ENCODE data around the gene SWSAP1.

The SWSAP1 gene

GRCh38 chr19:11408591-11408990 lies 34.1 kb downstream of the SWSAP1 start:
- DNase-seq (ENCODE audit: low read depth in 3 of 3, low spot score in 1 of 3) = no peak

- DNase-seq (ENCODE audit: low read depth in 3 of 3, low spot score in 1 of 3) = no peak
Measured at GRCh38 chr19:11410682-11411081, 36.2 kb downstream of the SWSAP1 start.

- no peak for DNase-seq (ENCODE audit: low read depth in 3 of 3, low spot score in 1 of 3)
Measured at GRCh38 chr19:11414544-11414943, 40.1 kb downstream of the SWSAP1 start.

GRCh38 chr19:11416346-11417052 lies 42.0 kb downstream of the SWSAP1 start:
- no peak for DNase-seq (ENCODE audit: low read depth in 3 of 3, low spot score in 1 of 3)

- DNase-seq (ENCODE audit: low read depth in 3 of 3, low spot score in 1 of 3) = no peak
Measured at GRCh38 chr19:11418094-11418548, 43.7 kb downstream of the SWSAP1 start.

GRCh38 chr19:11418549-11419506 lies 44.4 kb downstream of the SWSAP1 start, which contains the start of gene RGL3:
RGL3 (minus strand) TSS chr19:11419314; CDS start chr19:11419278, 36 bp downstream.
- no peak for DNase-seq (ENCODE audit: low read depth in 3 of 3, low spot score in 1 of 3)

GRCh38 chr19:11420429-11421370 lies 46.2 kb downstream of the SWSAP1 start:
- no peak for DNase-seq (ENCODE audit: low read depth in 3 of 3, low spot score in 1 of 3)

- peak in 1 of 3 donors; percentile 36 for DNase-seq (ENCODE audit: low read depth in 3 of 3, low spot score in 1 of 3)
Measured at GRCh38 chr19:11421371-11422098, 47.1 kb downstream of the SWSAP1 start.

GRCh38 chr19:11422163-11423065 lies 47.9 kb downstream of the SWSAP1 start:
- DNase-seq (ENCODE audit: low read depth in 3 of 3, low spot score in 1 of 3) = peak; percentile 20 to 41 (median 24)

- DNase-seq (ENCODE audit: low read depth in 3 of 3, low spot score in 1 of 3) = no peak
Measured at GRCh38 chr19:11423164-11423790, 48.8 kb downstream of the SWSAP1 start.

- no peak for DNase-seq (ENCODE audit: low read depth in 3 of 3, low spot score in 1 of 3)
Measured at GRCh38 chr19:11423791-11424181, 49.3 kb downstream of the SWSAP1 start.

Data from stimulated activated CD4-positive, alpha-beta T cell treated with anti-CD3 and anti-CD28 coated beads, TNF-alpha, amount 100 ng/mL, for 1 hour (primary cell).